NCI-H2196 treated with DMSO at 0.1 percent for 48 hours (cell line): Measurements from ENCODE around the gene HNMT.
"Not testable (repeated sequence)": the region's sequence is repeated elsewhere in the genome, so short reads cannot be mapped to it uniquely, and the experiment has no call there.

ENCODE experiments used
- DNase-seq: peaks from one replicate; lab custom pipeline; 2025; ENCODE audit not compliant: unreplicated experiment; lab: John Stamatoyannopoulos, UW

Gene HNMT

GRCh38 chr2:137973280-137973679, 9.0 kb downstream of the HNMT start:
- DNase-seq = no peak

DNA sequence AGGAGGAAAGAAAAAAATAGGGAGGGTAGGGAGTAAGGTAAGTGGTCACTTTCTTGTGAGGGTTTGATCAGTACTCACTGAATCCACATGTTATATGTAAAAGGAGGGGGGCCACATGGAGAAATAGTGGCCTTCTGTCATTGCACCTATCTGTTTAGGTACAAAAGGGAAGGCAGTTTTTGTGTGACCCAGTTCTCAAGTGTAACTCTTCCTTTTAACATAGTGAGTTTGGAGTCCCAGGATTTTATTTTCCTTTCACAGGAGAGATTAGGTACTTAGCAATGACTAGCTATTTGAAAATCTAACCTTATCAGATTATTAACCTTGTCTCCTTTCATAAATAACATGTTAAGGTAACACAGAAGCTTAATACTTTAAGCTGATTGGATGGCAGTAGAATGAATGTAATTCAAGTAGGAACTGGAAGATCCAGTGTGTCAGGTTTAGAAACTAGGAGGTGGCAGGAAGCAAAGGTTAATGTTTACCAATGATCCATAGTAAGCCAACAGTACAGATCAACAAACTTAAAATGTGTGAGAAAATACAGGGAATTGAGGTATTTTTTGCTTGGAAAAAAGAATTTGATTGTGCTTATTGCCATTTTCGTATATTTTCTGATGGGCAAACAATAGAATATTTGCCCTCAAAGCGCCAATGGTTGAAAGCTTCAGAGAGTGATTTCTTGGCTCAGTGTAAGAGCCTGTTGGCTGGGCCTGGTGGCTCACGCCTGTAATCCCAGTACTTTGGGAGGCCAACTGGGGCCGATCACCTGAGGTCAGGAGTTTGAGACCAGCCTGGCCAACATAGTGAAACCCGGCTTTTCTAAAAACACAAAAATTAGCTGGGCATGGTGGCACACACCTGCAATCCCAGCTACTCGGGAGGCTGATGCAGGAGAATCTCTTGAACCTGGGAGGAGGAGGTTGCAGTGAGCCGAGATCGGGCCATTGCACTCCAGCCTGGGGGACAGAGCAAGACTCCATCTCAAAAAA, 11.3 kb downstream of the HNMT start:
- peak; percentile 16 for DNase-seq

GRCh38 chr2:137976274-137976673, 12.0 kb downstream of the HNMT start:
- no peak for DNase-seq

DNA sequence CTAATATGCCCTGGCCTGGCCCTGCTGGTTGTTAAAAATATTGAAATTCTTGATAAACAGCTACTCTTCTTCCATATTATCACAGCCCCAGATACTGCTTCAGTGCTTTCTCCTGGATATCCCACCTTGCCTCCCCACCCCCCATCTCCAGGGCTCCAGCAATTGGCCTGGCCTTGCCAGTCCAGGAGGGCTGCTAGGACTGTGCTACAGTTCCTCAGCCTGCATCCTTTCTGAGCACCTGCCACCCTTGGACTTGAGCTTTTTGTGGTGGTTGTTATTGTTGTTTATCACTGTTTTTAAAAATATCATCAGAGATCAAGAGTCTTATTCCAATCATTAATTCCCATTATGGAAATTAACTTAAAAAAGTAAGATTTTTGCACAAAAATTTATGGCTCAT, 13.5 kb downstream of the HNMT start:
- DNase-seq = no peak

DNA sequence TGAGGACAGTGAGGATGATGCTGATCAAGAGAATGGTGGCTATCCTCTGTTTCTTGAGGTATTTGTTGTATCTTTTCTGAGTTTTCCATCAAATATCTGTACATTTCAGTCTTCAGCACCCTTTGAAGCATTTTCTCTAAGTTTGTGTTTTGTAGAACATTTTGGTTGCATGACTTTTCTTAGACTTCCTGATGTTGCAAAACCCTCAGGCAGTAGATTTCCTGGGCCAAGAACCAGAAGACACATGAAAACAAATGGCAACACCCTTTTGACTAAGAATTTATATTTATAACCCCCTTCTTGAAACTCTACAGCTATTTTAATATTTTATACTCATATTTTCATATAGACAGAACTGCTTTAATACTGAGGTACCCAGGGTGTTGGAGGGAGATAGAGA, 16.2 kb downstream of the HNMT start:
- no peak for DNase-seq

GRCh38 chr2:137981112-137981656, 16.9 kb downstream of the HNMT start:
- no peak for DNase-seq

DNA sequence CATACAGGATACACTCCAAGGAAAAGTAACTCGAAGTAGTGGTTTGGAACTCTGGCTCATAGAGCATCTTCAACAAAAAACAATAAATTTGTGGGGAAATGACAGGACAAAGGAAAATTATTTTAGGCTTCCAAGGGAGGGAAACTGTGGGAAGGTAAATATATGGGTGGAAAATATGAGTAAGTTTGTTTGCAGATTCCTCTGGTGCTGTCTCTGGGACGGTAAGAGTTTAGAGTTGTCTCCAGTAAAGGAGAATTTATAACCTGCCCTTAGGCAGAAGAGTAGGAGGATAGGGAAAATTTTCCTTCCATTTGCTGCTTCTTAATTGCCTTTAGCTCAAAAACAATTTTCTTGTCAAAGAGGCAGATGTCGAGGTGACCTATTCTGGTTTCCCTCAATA, 19.3 kb downstream of the HNMT start:
- no peak for DNase-seq

GRCh38 chr2:137986268-137986667, 22.0 kb downstream of the HNMT start:
- no peak for DNase-seq

DNA sequence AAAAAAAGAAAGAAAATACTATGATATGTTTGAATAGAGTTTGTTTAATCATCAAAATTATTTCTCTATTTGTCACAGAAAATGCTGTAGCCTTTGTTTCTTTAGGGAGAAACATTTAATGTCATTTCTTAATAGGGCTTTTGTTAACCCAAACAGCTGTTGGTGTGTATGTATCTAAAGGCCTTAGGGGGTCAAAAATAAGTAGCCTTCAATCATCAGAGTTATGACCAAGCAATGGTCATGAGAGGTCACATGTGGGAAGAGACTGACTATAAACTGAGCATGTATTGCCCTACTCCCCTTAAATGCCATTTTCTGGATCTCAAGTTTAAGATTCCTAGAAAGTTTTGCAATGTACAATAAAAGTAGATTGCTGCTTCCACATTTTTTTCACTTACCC, 22.7 kb downstream of the HNMT start:
- no peak for DNase-seq

DNA sequence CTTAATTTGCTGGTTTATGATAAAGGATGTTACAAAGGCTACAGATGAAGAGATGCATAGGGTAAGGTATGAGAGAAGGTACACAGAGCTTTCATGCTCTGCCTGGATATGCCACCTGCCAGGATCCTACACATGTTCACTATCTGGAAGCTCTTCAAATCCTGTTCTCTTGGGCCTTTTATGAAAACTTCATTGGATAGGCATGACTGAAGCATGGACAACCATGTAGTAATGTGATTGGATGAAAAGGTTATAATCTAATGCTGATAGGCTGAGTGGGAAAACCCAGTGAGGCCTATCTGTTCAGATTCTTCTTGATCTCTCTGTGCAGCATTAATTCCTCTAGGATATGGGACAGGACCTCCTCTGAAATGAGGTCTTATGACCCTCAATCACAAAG, 26.8 kb downstream of the HNMT start:
- no peak for DNase-seq

GRCh38 chr2:137992039-137992646, 27.9 kb downstream of the HNMT start:
- no peak for DNase-seq

DNA sequence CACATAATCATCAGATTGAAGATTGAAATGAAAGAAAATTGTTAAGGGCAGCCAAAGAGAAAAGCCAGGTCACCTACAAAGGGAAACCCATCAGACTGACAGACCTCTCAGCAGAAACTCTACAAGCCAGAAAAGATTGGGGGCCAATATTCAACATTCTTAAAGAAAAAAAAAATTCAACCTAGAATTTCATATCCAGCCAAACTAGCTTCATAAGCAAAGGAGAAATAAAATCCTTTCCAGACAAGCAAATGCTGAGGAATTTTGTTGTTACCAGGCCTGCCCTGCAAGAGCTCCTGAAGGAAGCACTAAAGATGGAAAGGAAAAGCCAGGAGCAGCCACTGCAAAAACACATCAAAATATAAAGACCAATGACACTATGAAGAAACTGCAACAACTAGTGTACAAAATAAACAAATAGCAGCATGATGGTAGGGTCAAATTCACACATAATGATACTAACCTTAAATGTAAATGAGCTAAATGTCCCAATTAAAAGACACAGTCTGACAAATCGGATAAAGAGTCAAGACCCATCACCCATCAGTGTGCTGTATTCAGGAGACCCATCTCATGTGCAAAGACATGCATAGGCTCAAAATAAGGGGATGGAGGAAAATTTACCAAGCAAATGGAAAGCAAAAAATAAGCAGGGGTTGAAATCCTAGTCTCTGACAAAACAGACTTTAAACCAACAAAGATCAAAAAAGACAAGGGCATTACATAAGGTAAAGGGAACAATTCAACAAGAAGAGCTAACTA, 29.6 kb downstream of the HNMT start:
- not testable (repeated sequence) for DNase-seq

- DNase-seq = not testable (repeated sequence)
Measured at GRCh38 chr2:137995368-137995767, 31.1 kb downstream of the HNMT start.

GRCh38 chr2:137996158-137996557, 31.9 kb downstream of the HNMT start:
- DNase-seq = not testable (repeated sequence)

GRCh38 chr2:137997733-137998132, 33.5 kb downstream of the HNMT start:
- no peak for DNase-seq

DNA sequence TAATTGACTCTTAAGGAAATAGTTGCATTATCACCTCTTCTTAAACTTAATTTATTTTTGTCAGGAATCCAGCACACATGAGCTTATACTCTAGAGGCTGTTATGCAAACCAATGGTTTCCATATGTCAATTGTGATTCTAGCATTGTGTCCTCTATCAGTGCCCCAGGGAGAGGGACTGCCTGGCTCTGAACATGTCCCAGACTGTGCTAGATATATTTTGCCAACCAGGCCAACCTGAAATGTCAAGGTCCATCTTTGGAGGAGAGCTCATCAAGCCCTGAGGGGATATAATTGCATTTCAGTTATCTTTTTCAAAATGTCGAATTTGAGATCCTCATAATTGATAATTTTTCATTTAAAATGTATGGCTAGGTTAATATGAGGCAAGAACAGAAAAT, 34.2 kb downstream of the HNMT start:
- no peak for DNase-seq

- DNase-seq = no peak
Measured at GRCh38 chr2:137999273-137999672, 35.0 kb downstream of the HNMT start.

DNA sequence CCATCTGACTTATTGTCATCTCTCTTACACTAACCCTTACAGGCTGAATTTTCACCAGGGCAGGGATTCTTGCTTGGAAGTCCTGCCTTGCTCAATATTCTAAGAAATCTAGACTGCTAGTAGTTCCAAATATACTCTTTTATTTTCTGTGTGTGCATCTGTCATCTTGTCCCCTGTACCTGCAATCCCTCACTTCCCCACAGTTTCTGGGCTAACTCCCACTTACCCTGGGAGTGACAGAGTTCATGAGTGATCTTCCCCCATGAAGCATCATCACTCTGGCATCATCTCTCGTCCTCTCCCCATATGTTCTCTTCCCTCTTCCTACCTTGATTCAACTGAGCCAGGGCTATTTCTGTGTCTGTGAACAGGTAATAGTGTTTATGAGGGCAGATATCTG, 35.7 kb downstream of the HNMT start:
- DNase-seq = no peak

DNA sequence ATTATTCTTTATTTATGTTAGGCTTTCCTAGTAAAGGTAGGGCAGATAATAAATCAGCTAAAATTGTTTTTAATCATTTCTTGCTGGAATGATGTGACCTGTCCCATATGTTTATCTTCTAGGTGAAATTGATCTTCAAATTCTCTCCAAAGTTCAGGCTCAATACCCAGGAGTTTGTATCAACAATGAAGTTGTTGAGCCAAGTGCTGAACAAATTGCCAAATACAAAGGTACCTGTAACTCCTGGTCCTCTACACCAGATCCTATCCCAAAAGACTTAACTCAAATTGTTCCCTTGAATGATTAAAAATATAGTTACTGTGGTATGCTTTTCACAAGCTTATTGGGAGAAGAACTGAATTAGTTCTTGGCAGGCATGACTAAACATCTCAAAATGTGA, 36.5 kb downstream of the HNMT start:
- DNase-seq = no peak

DNA sequence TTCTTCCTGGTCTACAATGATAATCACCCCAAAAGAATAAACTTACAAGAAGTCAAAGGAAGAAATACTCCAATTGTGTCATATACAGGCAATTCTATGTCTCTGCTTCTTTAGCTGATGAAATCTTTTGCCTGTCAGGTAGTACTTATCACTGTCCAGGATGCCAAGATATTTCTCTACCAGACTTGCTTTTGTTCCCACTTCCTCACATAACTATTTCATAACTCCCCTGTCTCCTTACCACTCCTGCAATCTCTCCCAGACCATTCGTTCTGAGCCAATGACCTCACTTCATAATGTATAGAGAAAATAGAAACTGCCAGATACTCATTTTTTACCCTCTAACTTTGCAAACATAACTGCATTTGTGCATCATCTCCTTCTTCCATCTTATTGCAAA, 39.1 kb downstream of the HNMT start:
- DNase-seq = no peak

- DNase-seq = no peak
Measured at GRCh38 chr2:138007431-138007830, 43.2 kb downstream of the HNMT start.
